OCI-LY1 (cell line): ENCODE data around the gene CAB39.

ENCODE experiments used
- H2AFZ ChIP-seq: fragments of 200-600 bp; sonication (generic), shearing (Covaris generic); 2 replicates; pipeline ENCODE4 v1.6.0; 2014; ENCODE audit warnings: antibody characterized with exemption, mild to moderate bottlenecking, low read length
- H3F3A ChIP-seq: fragments of 200-600 bp; sonication (generic), shearing (Covaris generic); 2 replicates; pipeline ENCODE4 v1.6.0; 2014; ENCODE audit warnings: mild to moderate bottlenecking, antibody characterized with exemption, low read length, moderate library complexity; ENCODE audit not compliant: insufficient read depth
- H3K27ac ChIP-seq: fragments of 200-600 bp; sonication (generic); 2 replicates; pipeline ENCODE4 v1.5.1; 2014; ENCODE audit warnings: low read length, mixed run types, mild to moderate bottlenecking, low read depth; ENCODE audit not compliant: poor library complexity, severe bottlenecking
- H3K27me3 ChIP-seq: fragments of 200-600 bp; sonication (generic); 2 replicates; pipeline ENCODE4 v1.6.0; 2014; ENCODE audit warnings: antibody characterized with exemption, mild to moderate bottlenecking, low read length, moderate library complexity; ENCODE audit not compliant: insufficient read depth
- H3K36me3 ChIP-seq: fragments of 200-600 bp; sonication (generic); 2 replicates; pipeline ENCODE4 v1.6.1; 2014; ENCODE audit warnings: mild to moderate bottlenecking, antibody characterized with exemption, low read length, moderate library complexity, mixed read lengths; ENCODE audit not compliant: insufficient read depth
- H3K4me1 ChIP-seq: fragments of 200-600 bp; sonication (generic); 2 replicates; pipeline ENCODE4 v1.5.1; 2014; ENCODE audit warnings: mild to moderate bottlenecking, low read length, moderate library complexity; ENCODE audit not compliant: insufficient read depth, severe bottlenecking
- H3K4me2 ChIP-seq: fragments of 200-600 bp; sonication (generic), shearing (Covaris generic); 2 replicates; pipeline ENCODE4 v1.6.1; 2014; ENCODE audit warnings: low read length
- H3K4me3 ChIP-seq: fragments of 200-600 bp; sonication (generic); 2 replicates; pipeline ENCODE4 v1.5.1; 2014; ENCODE audit warnings: low read length, low read depth, mild to moderate bottlenecking, mixed read lengths; ENCODE audit not compliant: poor library complexity, severe bottlenecking
- H3K79me2 ChIP-seq: fragments of 200-600 bp; shearing (Covaris generic); 2 replicates; pipeline ENCODE4 v1.6.1; 2016; ENCODE audit warnings: mixed run types, low read length, mixed read lengths; ENCODE audit not compliant: insufficient read depth
- H3K9ac ChIP-seq: fragments of 200-600 bp; sonication (generic), shearing (Covaris generic); 2 replicates; pipeline ENCODE4 v1.6.1; 2014; ENCODE audit warnings: mild to moderate bottlenecking, low read length, mixed read lengths
- H3K9me2 ChIP-seq: fragments of 200-600 bp; sonication (generic), shearing (Covaris generic); 2 replicates; pipeline ENCODE4 v1.6.1; 2014; ENCODE audit warnings: low read depth, mild to moderate bottlenecking, low read length, mixed read lengths
- H3K9me3 ChIP-seq: fragments of 200-600 bp; shearing (Covaris generic); 2 replicates; pipeline ENCODE4 v1.6.1; 2014; ENCODE audit warnings: low read length, mixed read lengths
- H4K20me1 ChIP-seq: fragments of 200-600 bp; sonication (generic), shearing (Covaris generic); 2 replicates; pipeline ENCODE4 v1.6.0; 2016; ENCODE audit warnings: mild to moderate bottlenecking, low read length; ENCODE audit not compliant: insufficient read depth
- CTCF ChIP-seq: fragments of 200-600 bp; sonication (generic), shearing (Covaris generic); IDR thresholded peaks from 2 replicates; pipeline ENCODE4 v1.5.1; 2017; ENCODE audit warnings: mild to moderate bottlenecking, antibody characterized with exemption, low read length, moderate library complexity, mixed read lengths
- EZH2 ChIP-seq: fragments of 200-600 bp; sonication (generic), shearing (Covaris generic); IDR thresholded peaks from 2 replicates; pipeline ENCODE4 v1.8.0; 2017; ENCODE audit warnings: borderline replicate concordance, mixed run types, mild to moderate bottlenecking, antibody characterized with exemption, low read length, moderate library complexity, mixed read lengths

Gene CAB39

GRCh38 chr2:230674966-230675672, 37.5 kb upstream of the CAB39 start:
- no peaks in the 10 kb centered on the region for H3K27me3 ChIP-seq
- H3K27ac ChIP-seq: no peak overlapping the region
- H3K36me3 ChIP-seq: no peaks in the 10 kb centered on the region
- no peak overlapping the region for H3K4me3 ChIP-seq
- no peak overlapping the region for H2AFZ ChIP-seq
- H4K20me1 ChIP-seq: no peaks in the 10 kb centered on the region
- H3K4me2 ChIP-seq: no peak overlapping the region
- no peaks in the 10 kb centered on the region for H3K4me1 ChIP-seq
- H3K79me2 ChIP-seq: no peaks in the 10 kb centered on the region
- no peaks in the 10 kb centered on the region for H3K9me2 ChIP-seq
- H3K9me3 ChIP-seq: no peaks in the 10 kb centered on the region
- H3F3A ChIP-seq: no peaks in the 10 kb centered on the region
- no peak for TF ChIP-seq CTCF
- no peak for TF ChIP-seq EZH2
- H3K9ac ChIP-seq: no peak overlapping the region

- Histone ChIP-seq H3K4me1 (no peaks in the 10 kb centered on the region), H3K36me3 (no peaks in the 10 kb centered on the region), H3K27ac (no peak overlapping the region), H3K9me3 (no peaks in the 10 kb centered on the region), H3K79me2 (no peaks in the 10 kb centered on the region), H3K27me3 (no peaks in the 10 kb centered on the region), H3K9me2 (no peaks in the 10 kb centered on the region), H3F3A (no peaks in the 10 kb centered on the region), H2AFZ (no peak overlapping the region), H3K4me3 (no peak overlapping the region), H3K9ac (no peak overlapping the region), H3K4me2 (no peak overlapping the region), H4K20me1 (no peaks in the 10 kb centered on the region)
- no peak for TF ChIP-seq CTCF
These were observed 36.1 kb upstream of the CAB39 start for GRCh38 chr2:230676546-230676945.

GRCh38 chr2:230677201-230677946, 35.3 kb upstream of the CAB39 start:
- Histone ChIP-seq H3K27ac (no peak overlapping the region), H4K20me1 (no peaks in the 10 kb centered on the region), H3K9me2 (no peaks in the 10 kb centered on the region), H3K27me3 (no peaks in the 10 kb centered on the region), H3K36me3 (no peaks in the 10 kb centered on the region), H3K79me2 (no peaks in the 10 kb centered on the region), H3F3A (no peaks in the 10 kb centered on the region), H3K9ac (no peak overlapping the region), H3K4me1 (no peaks in the 10 kb centered on the region), H3K4me2 (no peak overlapping the region), H3K4me3 (no peak overlapping the region), H3K9me3 (no peaks in the 10 kb centered on the region), H2AFZ (no peak overlapping the region)
- TF ChIP-seq CTCF: no peak
